ENCODE data around the gene MAD2L2.

DNA sequence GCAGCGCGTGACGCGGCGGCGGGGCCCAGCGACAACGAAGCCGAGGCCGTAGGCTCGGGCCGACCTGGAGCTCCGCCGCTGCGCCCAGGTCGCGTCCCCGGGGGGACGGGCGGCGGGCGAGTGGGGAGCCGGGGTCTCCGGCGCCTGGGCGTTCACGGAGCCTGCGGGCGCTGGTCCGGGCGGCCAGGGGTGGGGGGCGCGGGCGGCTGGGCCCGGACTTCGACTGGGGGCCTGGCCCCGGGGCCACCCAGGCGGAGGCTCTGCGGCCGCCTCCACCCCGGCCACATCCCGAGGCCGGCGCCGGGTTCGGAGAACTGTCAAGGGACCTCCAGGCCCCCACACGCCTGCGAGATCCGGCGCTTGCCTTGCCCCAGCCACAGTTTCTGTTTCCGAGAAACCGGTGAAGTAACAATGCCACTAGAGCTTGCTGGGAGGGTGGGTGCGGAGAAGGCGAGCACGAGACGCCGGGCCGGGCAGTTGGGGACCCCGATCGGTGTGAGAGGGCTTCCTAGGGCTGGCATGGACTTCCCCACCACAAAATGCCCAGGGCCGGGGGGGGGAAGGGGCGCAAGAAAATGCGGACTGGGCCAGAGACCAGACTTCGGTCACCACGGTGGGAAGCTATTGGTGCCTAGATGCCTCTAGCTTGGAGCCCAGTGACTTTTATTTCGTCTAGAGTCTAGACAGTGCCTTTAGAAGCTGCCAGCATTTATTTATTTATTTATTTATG, 16.4 kb downstream of the MAD2L2 start:
- TF ChIP-seq, protein P1, sequence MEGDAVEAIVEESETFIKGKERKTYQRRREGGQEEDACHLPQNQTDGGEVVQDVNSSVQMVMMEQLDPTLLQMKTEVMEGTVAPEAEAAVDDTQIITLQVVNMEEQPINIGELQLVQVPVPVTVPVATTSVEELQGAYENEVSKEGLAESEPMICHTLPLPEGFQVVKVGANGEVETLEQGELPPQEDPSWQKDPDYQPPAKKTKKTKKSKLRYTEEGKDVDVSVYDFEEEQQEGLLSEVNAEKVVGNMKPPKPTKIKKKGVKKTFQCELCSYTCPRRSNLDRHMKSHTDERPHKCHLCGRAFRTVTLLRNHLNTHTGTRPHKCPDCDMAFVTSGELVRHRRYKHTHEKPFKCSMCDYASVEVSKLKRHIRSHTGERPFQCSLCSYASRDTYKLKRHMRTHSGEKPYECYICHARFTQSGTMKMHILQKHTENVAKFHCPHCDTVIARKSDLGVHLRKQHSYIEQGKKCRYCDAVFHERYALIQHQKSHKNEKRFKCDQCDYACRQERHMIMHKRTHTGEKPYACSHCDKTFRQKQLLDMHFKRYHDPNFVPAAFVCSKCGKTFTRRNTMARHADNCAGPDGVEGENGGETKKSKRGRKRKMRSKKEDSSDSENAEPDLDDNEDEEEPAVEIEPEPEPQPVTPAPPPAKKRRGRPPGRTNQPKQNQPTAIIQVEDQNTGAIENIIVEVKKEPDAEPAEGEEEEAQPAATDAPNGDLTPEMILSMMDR (conservative IDR thresholded peaks at IDR 0.05 in 1 of 2, IDR thresholded peaks at IDR 0.05 in 1 of 2; ENCODE audit: low read depth in 1 of 2, low read length in 2 of 2) = no peak
- TF ChIP-seq EZH2 (IDR thresholded peaks at IDR 0.05; ENCODE audit: low read length, missing control alignments) = no peak

Data from fibroblast of lung (primary cell).